NCI-H2196 treated with DMSO at 0.1 percent for 48 hours (cell line): Measurements from ENCODE around the gene LRRC23.

Experiments used
- DNase-seq: peaks from one replicate; lab custom pipeline; 2025; ENCODE audit not compliant: unreplicated experiment; lab: John Stamatoyannopoulos, UW

LRRC23 gene

DNA sequence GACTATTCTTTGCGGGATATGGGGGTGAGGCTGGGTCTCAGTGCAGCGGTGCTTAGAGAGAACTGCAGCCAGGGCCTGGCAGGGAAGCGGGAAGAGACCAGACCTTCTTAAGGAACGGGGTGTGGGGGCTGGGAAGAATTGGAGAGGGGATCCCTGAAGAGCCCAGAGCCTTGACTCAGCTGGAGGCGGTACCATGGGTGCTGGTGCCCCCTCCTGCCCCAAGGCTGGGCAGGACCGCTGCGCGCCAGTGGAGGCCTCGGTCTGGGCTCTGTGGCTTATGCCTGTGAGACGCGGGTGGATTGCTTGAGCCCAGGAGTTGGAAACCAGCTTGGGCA, 37.7 kb downstream of the LRRC23 start:
- DNase-seq = no peak

DNA sequence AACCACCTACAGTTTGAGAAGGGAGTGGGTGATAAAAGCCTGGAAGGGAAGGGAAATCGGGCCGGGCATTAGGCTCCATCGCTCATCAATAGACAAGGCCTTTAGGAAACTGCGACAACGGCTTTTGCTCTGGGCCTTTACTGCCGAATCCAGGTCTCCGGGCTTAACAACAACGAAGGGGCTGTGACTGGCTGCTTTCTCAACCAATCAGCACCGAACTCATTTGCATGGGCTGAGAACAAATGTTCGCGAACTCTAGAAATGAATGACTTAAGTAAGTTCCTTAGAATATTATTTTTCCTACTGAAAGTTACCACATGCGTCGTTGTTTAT, 38.7 kb downstream of the LRRC23 start:
- peak; percentile 20 for DNase-seq

DNA sequence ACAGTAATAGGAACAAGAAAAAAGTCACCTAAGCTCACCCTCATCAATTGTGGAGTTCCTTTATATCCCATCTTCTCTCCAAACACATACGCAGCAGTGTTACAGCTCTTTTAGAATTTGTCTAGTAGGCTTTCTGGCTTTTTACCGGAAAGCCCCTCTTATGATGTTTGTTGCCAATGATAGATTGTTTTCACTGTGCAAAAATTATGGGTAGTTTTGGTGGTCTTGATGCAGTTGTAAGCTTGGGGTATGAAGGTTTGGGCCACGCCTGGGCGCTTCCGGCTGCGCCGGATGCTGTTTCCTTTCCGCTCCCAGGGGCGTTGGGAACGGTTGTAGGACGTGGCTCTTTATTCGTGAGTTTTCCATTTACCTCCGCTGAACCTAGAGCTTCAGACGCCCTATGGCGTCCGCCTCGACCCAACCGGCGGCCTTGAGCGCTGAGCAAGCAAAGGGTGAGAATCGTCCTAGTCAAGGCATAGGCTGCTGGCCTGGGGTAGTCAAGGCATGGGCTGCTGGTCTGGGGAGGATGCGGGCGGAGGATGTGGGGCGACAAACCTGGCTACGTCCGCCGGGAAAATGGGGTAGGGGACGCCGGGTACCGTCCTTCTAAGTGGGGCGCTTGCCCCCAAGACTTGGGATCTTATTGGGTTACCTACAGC, 39.2 kb downstream of the LRRC23 start, which contains the start of the genes C12orf57 and RNU7-1:
Gene C12orf57 (plus strand): TSS at position 301 of the 659 bp plus-strand sequence. CDS start 100 bp downstream, at position 401.
Gene RNU7-1 (plus strand): TSS at position 95 of the 659 bp plus-strand sequence.
- DNase-seq = peak; percentile 18

DNA sequence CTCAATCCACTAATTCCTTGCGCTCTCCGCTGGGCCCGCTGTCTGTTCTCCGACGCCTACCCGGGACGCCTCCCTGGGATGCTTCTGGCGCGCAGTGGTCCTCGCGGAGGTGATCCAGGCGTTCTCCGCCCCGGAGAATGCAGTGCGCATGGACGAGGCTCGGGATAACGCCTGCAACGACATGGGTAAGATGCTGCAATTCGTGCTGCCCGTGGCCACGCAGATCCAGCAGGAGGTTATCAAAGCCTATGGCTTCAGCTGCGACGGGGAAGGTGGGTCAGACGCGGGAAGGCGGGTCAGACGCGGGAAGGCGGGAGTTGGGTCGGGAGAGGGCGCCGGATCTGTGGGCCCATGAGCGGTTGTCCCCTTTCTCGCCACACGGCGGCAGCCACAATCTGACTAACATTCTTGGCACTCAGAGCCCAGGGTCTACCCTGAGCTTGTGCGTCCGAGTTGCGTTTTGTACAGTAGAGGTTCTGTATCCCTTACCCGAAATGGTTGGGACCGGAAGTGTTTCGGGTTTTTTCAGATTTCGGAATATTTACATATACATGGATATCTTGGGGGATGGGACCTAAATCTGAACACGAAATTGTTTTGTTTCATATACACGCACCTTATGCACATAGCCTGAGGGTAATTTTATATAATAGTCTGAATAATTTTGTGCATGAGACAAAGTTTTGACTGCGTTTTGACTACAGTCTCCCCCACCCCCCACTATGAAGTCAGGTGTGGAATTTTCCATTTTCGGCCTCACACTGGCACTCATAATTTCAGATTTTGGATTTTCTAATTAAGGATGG, 40.0 kb downstream of the LRRC23 start:
- DNase-seq = peak; percentile 75

DNA sequence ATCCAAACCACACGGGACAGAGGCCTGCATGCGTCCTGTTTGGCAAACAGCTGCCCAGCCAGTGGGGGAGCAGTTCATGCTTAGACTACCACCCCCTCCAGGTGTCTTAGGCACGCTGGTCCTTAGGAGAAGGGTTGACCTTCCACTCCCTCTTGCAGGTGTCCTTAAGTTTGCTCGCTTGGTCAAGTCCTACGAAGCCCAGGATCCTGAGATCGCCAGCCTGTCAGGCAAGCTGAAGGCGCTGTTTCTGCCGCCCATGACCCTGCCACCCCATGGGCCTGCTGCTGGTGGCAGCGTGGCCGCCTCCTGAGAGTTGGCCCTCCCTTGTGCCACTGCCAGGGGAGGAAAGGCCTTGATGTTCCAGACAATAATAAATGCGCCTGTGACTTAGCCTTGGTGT, 41.0 kb downstream of the LRRC23 start:
- no peak for DNase-seq

DNA sequence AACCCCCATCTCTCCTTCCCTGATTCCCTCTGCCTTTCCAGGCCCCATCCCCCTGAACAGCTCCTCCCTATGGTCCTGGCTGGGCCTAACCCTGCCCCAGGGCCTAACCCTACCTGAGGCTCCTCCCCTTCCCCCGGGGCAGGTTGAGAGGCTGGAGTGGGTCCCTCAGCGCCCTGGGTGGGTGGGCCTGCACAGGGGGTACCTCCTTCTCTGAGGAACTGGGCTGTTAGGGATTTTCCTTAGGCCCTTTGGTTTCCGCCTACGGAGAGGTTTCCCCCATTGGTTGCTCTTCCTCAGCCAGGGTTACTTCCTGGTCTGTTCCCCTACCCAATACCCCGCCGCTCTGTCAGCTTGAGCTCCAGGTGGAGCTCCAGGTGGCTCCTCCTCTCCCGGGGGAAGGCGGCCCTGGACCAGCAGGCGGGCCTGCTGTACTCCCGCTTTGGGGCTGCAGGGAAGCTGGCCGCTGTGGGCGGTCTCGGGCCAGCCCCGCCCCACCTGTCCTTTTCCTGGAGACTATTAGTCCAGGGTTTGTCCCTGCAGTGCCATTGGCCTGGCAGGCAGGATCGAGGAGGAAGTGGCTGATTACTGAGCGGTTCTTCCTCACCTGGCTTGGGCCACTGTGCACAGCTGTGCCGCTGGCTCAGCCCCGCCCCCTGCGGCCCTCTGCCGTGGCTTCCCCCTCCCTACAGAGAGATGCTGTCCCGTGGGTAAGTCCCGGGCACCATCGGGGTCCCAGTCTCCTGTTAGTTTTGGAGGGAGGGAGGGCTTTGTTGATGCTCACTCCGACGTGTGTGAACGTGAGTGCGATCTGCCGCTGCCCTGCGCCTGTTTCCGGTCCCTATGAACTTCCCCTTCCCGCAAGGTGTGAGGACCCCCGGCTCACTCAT, 41.7 kb downstream of the LRRC23 start:
- DNase-seq = peak; percentile 80

DNA sequence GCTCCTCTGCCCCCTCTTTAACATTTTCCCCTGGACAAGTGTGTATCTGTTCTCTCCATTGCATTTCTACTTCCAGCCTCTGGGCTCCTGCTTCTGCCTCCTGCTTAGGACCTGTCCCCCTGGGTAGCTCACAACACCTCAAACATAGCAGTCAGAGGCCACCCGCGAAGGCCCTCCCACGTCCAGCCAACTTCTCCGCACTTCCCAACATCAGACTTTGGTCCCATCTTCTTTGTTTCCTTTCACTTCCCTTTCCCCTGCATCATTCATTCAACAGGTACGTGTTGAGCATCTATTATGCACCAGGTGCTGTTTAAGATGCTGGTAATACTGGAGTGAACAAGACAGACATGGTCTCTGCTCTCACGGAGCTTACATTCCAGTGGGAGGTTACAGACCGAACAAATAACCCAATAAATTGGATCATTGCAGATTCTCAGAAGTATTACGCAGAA, 42.3 kb downstream of the LRRC23 start:
- DNase-seq = no peak

DNA sequence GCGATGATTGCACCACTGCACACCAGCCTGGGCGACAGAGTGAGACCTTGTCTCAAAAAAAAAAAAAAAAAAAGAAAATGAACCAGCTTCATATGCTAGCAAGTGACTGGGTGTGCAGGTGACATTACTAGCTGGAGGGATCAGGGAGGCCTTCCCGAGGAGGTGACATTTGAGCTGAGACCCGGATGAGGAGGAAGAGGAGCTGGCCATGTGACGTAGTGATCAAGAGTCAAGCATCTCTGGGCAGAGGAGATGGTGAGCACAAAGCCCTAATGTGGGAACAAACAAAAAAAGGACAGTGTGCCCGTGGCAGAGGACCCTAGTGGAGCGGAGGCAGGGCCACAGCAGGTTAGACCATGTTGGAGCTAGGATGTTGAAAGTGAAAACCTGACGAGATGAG, 43.0 kb downstream of the LRRC23 start:
- DNase-seq = no peak

DNA sequence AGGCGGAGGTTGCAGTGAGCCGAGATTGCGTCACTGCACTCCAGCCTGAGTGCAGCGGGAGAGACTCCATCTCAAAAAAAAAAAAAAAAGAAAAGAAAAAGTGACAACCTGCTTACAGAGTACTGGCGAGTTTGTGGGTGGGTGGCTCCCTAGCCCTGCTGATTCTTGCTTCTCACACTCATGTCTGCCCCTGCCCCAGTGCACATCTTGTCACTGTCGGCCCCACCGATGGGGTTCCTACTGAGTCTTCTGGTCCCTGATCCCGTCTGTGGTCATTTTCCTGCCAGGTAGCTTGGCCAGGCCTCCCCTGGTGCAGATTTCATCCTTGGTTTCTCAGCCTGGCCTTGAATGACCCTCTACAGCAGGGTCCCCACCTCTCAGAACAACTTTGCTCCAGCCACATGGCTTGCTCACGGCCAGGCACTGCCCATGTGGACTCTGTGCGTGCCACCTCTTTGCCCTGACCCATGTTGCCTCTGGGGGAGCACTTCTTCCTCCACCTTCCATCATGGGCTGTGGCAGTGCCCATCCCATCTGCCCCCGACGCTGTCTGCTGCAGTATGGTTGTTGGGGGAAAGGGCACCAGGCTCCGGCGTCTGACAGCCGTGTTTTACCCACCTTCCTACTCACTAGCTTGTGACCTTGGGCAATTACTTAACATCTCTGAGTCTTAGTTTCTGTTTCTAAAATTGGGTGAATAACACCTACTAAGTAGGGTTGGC, 44.4 kb downstream of the LRRC23 start:
- DNase-seq = no peak

DNA sequence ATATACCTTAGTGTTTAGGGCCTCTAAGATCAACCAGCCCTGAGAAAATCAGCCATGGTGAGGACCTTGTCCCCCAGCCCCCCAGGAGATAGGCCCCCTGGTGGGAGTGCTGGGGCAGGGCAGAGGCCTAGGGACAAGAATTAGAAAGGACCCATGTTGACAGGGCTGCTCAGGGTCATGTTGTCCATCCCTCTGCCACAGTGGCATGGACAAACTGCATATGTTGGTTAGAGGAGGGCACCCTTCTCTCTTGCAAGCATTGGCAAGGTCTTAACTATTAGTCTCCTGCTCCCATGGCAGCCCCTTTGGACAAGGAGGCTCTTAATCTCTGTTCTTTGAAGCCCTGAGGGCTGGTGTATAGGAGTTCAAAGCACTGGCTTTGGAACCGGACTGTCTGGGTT, 45.8 kb downstream of the LRRC23 start:
- DNase-seq = no peak

DNA sequence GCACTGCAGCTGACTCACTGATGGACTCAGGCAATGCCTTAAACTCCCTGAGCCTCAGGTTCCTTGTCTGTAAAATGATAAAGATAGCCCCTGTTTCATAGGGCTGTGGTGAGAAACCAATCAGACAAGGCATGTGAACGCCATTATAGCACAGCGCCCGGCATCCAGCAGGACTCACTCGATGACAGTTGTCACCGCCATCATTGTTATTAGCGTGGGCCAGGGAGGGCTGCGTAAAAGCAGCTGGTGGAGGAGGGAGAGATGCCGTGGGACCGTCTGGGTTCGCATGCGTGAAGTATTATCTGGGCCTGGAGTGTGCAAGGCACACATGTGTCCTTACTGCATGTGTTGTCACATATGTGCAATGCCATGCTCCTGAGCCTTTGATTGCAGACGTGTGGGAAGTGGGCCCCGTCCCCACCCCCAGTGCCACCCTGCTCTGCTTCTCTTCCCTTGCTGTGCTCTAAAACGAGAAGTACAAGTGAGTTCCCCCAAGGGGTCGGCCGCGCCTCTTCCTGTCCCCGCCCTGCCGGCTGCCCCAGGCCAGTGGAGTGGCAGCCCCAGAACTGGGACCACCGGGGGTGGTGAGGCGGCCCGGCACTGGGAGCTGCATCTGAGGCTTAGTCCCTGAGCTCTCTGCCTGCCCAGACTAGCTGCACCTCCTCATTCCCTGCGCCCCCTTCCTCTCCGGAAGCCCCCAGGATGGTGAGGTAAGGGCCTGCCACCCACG, 46.4 kb downstream of the LRRC23 start, which contains the start of gene PTPN6:
Gene PTPN6 (plus strand): TSS at position 546 of the 730 bp plus-strand sequence. CDS start 157 bp downstream, at position 703.
- DNase-seq = no peak

DNA sequence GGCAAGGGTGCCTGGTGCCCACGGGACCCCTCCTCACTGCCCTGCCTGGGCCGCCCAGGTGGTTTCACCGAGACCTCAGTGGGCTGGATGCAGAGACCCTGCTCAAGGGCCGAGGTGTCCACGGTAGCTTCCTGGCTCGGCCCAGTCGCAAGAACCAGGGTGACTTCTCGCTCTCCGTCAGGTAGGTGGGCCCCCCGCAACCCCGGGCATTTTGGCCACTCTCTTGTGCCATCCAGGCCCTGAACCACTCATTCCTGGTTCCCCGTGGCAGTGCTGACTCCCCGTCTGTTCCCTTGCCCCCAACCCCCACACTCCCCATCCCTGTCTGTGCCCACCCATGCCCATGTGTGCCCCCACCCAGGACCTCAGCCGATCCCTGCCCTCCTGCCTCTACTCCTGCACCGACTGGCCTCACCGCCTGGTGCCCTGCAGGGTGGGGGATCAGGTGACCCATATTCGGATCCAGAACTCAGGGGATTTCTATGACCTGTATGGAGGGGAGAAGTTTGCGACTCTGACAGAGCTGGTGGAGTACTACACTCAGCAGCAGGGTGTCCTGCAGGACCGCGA, 47.0 kb downstream of the LRRC23 start:
- no peak for DNase-seq

DNA sequence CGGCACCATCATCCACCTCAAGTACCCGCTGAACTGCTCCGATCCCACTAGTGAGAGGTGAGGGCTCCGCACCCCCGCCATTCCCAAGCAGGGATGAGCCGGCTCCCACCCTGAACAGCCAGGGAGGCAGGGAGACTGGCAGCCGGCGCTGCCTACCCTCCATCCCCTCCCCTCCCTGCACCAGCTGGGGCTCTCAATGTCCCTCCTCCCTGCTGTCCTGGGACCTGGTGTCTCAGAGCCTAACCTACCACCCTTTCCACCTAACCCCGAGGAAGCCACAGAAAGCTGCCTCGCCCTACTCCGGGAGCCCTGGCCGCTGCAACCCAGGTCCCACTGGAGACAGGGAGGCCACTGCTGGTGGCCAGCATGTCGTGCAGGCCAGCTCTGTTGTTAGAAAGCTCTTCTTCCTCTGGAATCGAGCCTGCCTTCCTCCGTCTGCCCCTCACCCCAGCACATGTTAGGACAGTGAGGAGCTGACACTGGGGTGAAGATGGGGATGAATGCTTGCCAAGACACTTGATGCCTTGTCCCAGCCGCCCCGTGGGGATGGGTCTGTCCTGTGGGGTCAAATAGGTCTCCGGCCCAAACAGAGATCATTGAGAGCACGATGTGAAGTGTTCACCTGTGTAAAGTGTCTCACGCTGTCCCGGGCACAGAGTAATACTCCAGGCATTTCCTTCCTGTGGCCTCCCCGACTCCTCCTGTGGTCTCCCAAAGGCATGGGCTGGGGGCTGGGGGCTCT, 47.7 kb downstream of the LRRC23 start:
- no peak for DNase-seq

DNA sequence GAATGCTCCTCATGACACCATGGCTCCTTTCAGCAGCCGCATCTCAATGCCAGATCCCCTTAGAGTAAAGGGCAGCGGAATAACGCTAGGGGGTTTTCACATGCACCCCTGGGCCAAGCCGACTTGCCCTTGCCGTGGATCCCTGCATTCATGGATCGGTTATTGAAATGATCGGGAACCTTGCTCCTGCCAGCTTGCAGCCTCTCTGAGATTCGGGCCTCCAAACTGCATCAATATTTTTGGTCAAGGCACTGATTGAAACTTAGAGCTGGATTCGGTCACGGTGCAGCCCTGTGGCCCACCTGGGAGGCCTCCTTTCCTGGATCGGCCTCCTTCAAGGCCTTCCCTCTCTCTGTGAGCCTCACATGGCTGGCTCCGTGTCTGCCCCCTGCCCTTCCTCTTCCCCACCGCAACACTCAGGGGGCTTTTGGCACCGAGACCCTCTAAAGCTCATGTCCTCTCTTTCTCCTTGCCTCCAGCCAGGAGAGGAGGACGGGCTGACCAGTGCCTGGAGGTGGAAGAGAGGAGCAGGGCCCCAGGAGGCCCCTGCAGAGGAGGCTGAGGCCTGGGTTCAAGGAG, 48.3 kb downstream of the LRRC23 start:
- DNase-seq = no peak

DNA sequence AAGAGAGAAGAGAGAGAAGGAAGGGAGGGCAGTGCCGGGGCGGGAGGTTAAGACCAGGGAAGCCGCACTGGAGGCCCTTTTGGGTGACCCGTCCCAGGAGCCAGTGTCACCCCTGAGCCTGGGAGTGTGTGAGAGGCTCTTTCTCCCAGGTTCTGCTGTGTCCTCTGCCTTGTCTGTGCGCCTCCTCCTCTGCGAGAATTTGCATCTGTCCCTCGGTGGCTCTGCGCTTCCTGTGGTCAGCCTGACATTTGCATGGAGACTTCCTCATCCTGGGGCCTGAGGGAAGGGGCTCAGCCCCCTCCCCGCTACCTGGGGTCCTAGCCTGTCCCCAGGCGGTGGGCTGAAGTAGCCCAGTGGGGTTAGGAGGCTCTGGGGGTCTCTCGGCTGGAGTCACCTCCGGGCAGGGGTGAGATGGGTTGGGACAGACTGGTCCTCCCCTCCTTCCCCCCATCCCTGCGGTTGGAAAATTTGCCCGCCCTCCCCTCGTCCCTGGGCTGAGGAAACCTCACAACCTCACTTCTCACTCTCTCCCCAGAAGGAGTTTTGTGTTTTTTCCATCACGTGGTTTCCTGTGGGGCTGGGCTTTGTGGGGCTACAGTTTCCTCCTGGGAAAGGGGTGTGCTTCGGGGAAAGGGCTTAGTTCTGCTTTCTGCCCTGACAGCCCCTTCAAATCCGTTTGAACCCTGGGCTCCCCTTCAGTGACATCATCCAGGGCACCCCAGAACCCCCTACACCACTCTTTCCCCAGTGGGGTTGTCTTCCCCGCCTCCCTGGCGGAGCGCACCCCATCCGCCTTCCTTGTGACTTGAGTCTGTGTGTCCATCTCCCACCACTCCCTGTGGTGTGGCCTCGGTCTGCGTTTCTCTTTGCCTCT, 49.1 kb downstream of the LRRC23 start:
- no peak for DNase-seq

DNA sequence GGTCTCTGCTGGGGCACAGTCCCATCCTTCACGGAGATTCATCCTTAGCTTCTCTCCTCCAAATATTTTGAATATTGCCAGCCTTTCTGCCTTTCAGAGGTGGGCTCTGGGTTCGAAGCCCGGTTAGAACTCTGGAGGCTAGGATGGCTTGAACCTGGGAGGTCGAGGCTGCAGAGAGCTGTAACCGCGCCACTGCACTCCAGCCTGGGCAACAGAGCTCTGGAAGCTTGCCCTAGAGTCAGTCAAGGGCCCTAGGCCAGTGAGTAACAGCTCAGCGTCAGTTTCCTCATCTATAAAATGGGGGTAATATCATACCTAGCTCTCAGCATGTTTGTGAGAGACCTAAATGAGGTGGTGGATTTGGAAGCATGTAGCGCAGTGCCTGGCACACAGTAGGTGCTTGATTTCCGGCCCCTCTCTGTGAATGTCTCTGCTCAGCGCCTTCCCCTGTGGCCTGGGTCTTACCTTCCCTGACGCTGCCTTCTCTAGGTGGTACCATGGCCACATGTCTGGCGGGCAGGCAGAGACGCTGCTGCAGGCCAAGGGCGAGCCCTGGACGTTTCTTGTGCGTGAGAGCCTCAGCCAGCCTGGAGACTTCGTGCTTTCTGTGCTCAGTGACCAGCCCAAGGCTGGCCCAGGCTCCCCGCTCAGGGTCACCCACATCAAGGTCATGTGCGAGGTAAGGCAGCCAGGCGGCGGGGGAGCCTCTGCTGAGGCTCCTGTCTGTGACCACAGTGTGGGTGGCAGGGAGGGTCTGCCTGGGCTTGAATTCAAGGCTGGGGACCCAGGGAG, 49.9 kb downstream of the LRRC23 start:
- no peak for DNase-seq
